CD4-positive, alpha-beta T cell treated with Interleukin-2 at 100 ng/mL for 4 hours (primary cell): ENCODE measurements around the gene UMODL1.

Experiments used
- DNase-seq: peaks from one replicate; pipeline ENCODE4 v3.0.0-alpha.2; 2020; ENCODE audit warnings: low spot score

The UMODL1 gene

DNA sequence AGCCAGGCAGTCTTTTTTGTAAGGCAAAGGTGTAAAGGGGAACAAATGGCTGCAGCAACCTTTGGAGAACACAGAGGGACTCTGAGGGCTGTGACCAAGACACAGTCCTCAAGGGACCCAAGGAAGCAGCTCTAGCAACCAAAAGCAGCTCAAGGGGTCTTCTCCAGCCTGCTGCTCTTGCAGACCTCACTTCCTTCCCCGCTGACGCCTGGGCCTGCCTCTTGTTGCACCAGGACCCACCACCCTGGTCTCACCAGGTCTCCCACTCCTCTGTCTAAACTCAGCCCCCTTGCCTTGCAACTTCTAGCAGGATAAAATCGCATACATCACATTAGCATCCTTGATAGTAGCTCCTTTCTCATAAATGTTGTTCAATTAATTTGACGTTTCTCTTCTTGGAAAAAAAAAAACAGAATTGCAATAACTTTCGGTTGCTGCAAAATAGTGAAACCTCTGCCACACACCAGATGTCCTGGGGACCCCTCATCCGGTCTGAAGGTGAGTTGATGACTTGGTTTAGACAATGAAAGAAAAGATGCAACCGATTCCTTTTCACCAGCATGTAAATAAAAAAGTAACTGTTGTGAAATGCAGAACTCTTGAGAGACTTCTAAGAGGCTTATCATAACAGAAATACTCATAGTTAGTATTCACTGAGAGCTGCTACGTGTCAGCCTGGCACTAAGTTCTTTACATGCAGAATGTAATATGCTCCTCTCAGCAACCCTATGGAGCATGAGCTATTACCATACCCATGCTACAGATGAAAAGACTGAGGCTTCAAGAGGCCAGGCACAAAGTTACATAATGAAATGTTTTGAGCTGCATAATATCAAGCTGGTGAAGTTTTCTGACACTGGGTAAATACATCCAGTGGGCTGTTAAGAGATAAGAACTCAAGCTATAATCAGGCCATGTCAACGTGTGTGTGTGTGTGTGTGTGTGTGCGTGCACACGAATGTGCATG is 58.5 kb downstream of the UMODL1 start:
- DNase-seq = no peak

DNA sequence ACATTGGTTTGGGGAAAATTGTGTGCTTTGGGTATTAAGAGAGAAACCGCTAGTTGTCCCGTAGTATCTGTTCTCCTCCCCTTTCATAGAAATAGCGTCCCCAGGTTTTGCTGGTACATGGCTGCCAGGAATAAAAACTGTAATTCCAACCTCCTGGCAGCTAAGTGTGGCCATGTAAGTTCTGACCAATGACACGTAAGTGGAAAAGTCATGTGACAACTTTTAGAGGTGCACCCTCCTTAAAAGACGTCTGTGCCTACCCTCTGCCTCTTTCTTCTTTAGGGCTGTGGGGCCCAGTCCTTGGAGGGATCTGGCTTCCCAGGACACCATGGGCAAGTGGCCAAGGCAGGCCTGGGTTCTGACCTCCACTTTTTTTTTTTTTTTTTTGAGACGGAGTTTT is 59.3 kb downstream of the UMODL1 start:
- DNase-seq = no peak

DNA sequence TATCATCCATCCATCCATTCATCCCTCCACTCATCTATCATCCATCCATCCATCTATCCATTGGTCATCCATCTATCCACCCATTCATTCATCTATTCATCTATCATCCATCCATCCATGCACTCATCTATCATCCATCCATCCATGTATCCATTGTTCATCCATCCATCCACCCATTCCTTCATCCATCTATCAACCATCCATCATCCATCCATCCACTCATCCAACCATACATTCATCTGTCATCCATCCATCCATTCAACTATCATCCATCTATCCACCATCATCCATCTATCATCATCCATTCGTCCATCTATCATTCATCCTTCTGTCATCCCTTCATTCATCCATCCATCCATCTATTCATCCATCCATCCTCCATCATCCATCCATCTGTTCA is 61.1 kb downstream of the UMODL1 start:
- DNase-seq = no peak

DNA sequence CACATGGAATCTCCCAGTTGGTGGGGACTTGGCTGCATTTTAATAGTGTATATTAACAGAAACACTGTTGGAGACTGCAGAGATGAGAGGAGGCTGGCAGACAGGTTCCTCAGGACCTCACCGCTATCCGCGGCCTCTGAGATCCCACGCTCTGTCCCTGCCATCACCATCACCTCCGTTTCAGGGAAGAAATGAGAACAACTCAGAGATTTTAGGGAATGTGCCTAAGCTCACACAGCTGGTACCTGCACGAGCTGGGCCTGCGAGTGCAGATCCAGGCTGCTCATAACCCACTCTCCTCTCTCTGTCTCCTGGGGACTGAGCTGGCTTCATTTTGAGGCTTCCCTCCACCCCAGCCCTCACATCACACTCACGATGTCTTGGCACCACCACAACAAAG is 62.0 kb downstream of the UMODL1 start:
- no peak for DNase-seq

DNA sequence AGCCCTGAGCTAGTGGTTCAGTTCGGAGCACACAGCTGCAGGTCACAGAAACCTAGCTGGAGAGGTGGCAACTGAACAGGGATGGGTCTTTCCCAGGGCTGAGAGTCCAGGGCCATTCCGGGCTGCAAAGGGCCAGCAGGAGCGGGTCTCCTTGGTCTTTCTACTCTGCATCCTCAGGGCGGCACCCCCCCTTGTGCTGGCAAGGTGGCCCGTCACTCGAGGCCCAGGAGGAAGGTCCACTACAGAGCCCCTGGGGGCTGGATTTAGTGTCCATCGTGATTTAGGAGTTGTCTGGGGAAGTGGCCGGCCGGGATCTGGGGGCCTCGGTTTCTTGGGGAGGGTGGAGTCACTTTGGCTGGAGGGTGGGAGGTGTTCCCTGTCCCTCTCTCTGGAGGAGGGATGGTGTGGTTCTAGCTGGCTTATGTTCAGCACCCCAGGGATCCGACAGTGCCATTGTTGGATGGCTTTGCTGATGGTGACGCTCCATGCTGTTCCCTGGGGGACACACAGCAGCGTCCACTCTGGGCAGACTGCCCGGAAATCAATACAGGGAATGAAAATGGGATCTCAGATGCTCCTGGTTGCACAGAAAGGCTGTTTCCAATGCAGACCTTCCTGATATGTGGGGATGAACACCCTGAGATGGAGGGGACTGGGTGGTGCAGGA is 64.4 kb downstream of the UMODL1 start:
- DNase-seq = no peak

DNA sequence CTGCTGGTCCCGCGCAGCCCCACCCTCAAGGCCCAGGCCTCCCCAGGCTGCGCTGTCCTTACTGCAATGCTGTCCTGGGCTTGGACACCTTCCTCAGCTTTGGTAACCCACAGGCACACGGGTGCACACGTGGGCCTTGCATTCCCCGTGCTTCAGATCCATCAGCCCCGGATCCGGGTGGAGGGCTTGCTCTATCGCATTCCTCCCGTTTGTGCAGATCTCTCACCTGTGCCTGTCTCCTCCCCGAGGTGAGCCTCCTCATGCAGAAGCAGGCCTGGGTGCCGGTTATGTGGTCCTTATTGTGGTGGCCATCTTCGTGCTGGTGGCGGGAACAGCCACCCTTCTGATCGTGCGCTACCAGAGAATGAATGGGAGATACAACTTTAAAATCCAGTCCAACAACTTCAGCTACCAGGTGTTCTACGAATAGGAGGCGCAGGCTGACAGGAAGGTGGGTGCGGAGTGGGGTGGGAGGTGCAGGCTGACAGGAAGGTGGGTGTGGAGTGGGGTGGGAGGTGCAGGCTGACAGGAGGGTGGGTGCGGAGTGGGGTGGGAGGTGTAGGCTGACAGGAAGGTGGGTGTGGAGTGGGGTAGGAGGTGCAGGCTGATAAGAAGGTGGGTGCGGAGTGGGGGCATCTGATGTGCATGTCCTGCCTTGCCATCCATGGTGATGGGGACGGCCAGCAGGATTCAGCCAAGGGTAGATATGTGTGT is 66.2 kb downstream of the UMODL1 start:
- DNase-seq = no peak

DNA sequence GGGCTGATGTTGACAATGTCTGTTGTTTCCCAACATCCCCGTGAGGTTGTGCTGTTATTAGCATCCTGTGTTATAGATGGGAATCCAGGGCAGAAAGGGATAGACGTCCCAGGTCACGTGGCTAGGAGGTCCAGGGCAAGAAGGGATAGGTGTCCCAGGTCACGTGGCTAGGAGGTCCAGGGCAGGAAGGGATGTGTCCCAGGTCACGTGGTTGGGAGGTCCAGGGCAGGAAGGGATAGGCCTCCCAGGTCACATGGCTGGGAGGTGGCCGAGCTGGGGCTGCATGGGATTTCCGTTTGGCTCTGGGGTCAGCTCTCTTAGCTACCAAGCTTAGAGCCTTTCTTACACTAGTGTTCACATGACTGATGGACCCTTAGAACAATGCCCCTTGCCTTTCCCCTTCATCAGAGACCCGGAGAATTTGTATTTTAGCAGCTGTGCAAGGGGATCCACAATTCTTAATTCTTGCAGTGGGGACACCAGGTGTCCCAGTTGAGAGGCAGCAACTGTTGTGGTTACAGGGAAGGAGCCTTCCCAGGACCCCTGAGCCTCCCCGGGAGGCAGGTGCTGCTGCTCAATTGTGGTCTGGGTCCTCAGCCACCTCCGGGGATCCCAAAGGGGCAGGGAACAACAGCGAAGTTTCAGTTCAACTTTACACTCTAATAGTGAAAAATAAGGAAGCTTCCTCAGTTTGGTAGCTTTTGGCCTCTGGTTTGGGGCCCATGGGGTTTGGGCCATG is 69.2 kb downstream of the UMODL1 start:
- DNase-seq = no peak

DNA sequence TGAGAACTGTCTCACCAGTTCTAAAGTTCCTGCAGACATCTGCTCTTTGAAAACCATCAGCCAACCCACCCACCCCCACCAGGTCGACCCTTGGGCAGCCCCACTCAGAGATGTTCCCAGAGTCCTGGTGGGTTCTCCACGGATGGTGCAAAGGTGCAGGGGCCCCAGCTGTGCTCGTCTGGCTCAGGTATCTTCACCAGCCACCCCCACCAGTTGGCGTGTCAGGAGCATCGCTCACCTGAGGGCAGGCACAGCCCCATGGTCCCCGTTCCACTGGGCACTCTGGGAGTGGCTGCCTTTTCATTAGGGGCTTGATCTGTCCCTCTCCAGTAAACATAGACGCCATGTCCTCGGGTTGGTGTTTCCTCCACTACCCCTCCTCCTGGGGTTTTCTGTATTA is 70.5 kb downstream of the UMODL1 start:
- DNase-seq = no peak

DNA sequence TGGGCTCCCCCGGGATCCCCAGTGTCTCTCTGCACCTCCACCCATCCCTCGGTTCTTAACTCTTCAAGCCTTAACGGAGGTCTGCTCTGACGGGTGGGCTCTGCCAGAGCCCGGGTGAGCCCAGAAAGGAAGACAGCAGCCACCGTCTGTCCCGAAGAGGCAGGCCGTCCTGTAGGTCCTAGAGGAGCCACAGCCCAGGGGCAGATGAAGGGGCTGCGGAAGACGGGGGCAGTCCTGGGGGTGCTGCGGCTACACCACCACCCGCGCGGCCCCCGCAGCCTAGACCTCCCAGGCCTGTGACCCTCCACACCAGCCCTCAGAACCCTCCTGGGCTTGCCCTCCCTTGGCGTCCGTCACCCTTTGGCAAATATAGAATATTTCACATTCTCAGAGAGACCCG is 71.0 kb downstream of the UMODL1 start:
- no peak for DNase-seq

DNA sequence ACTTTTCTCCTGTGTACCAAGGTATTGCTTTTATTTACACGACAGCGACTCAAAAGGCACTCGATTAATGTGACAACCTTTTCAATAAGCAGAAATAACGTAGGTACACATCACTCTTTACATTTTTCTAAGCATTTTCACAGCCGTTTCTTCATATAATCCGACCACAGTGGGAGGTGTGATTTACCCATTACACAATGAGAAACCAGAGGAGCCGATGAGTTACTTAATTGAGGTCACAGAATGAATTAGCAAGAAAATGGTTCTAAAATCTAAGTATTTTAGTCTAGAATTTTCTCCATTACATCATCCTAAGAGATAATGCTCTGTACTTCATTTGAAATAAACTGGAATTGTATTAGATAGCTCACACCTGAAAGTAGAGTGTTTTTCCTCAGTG is 71.5 kb downstream of the UMODL1 start:
- DNase-seq = no peak

DNA sequence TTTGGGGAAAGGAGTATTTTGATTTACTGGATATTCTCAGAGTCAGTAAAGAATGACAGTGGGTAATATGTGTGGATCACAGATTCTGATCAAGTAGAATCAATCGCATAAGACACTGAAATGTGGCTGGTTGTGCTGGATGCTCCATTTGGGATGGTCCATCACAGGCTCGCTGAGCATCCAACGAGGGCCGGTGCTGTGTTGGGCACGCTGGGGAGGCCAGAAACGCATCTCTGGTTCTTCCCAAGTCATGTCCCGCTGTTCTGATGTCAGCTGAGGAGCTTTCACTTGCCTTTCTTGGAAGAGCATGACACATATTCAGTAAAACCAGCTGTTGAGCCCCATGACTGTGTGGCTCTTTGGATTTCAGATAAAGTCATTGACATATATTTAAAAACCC is 72.0 kb downstream of the UMODL1 start:
- no peak for DNase-seq

DNA sequence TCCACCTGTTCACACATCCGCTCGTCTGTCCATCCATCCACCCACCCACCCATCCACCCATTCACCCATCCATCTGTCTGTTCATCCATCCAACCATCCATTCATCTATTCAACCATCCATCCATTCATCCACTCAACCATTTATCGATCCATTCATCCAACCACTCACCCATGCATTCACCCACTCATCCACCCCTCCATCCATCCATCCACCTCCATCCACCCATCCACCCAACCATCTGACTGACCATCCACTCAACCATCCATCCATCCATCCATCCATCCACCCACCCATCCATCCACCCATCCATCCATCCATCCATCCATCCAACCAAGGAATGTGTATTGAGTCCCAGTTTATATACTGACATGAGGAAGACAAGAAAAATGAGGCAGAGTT is 73.1 kb downstream of the UMODL1 start:
- no peak for DNase-seq

DNA sequence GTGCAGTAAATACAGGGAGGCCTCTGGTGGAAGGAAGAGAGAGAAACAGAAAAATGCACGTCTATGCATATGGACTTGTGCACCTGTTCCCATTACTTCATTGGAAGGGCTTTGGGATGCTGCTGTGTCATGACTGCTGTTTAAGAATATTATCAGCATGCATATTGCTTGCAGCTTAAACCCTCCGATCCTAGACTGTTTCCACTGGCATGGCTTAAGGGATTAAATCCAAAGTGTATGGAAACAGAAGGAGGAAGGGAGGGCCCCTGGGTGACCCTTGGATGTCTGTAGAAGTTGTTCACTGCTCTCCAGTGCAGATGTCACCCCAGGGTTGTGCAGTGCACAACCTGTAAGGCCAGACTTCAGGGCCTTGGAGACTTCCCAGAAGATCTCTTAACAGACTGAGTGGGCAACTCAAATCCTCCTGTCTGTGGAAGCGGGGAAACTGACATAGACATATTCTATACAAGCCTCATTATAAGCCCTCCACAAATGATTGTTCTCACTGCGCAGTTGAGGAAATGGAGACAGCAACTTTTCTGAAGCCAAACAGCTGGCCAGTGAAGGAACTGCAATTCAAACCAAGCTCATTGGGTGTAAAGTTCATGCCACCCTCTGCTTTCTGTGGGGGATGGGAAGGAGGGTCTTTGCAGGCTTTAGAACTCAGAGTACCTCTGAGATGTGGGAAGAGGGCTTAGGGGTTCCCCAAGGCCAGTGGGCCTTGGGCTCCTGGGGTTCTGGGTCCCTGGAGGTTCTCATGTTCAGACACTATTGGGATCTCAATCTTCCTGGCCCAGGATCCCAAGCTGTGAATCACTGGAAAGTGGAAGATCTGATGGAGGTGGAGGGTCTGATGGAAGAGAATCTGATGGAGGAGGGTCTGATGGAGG is 73.8 kb downstream of the UMODL1 start:
- no peak for DNase-seq

DNA sequence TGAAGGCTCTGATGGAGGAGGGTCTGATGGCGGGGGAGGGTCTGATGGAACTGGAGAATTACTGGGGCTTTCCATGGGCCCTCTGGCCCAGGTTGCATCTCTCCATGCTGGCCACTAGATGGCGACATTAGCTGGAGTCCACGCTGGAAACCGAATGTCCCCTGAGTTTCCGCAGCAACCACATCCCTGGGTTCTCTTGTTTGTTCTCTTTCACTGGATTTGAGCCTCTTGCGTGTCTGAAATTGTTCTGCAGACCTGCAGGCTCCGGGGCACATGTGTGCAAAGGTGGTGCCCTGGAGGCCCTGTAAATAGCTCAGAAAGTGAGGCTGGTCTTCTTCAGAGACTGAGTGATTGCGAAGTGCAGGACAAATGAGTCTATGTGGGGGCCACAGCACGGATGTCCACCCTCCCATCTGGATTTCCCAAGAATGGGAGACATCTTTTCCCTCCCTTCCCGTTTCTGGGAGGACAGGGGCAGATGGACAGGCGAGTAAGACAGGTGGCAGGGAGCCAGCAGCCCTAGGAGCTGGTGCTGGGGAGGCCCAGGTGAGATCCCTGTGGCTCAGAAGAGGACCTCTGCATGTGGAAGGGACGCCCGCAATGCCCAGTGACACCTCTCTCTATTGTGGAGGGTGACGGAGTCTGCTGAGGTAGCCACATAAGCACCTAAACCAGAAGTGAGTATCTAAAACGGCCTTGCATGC is 74.6 kb downstream of the UMODL1 start:
- DNase-seq = peak; percentile 76

DNA sequence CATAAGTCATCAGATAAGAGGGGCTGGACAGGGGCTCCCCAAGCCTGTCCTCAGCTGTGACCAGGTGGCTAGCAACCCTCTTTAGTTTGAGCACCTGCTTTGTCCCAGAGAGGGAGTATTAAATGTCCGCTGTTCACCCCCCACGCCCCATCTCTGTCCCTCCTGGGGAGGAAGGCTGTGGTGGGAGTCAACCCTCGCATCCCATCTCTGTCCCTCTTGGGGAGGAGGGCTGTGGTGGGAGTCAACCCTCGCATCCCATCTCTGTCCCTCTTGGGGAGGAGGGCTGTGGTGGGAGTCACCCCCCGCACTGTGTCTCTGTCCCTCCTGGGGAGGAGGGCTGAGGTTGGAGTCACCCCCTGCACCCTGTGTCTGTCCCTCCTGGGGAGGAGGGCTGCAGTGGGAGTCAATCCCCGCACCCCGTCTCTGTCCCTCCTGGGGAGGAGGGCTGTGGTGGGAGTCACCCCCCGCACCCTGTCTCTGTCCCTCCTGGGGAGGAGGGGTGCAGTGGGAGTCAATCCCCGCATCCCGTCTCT is 75.2 kb downstream of the UMODL1 start:
- DNase-seq = no peak

DNA sequence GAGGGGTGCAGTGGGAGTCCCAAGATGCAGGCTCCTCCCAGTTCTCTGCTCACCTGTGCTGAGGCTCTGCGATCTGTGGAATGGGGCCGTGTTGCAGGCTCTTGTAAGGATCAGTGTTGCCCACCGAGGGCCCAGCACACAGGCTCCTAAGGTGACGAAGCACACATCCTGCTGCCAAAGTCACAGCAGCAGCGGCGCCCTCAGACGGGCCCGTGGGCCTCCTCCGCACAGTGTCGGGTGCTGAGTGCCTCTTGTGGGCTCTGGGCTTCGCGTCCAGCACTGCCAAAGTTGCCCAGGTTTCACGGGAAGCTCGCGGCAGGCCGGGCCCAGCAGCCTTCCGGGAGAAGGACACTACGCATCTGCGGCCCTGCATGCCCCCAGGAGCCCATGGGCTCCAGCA is 75.7 kb downstream of the UMODL1 start:
- no peak for DNase-seq

DNA sequence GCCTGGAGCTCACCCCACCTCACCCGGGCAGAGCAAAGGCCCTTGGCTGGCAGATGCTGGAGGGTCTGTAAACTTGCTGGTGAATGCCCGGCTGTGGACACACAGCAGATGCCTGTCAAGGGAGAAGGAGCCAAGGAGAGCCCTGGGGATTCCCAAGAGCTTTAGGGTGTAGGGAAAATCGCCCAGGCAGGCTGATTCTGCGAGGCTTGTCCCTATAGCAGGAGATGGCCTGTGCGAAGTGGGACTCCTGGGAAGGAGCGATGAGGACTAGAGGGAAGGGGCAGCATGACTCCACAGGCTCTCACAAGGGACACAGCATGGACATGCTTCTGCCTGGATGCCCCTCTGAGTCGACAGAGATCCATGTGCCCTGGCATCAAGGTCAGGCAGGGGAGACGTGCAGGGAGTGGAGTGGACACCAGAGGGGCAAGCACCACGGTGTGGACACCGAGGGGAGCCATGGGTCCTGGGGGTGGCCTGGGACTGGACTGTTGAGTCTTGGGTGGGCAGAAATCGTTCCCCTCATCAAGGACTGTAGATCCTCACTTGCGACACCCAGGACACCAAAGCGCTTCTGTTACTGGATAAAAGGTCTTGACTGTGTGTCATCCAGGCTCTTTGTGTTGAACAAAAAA is 76.4 kb downstream of the UMODL1 start:
- no peak for DNase-seq

DNA sequence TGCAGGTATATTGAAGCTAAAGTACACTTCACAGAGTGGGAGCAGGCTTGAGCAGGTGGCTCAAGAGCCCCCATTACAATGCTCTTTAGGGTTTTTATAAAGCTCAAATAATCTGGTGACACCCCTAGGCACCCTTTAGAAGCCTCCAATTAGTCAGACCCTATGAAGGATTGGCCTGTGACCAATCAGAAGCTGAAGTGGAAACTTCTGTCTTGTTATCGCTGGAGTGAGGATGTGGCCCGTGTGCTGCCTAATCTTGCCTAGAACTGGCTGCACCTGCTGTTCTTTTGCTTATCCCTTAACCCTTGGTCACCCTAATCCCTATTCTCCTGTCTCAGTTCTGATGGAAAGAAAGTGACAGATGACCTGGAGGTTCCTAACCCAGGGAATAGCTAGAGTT is 77.0 kb downstream of the UMODL1 start:
- DNase-seq = no peak

DNA sequence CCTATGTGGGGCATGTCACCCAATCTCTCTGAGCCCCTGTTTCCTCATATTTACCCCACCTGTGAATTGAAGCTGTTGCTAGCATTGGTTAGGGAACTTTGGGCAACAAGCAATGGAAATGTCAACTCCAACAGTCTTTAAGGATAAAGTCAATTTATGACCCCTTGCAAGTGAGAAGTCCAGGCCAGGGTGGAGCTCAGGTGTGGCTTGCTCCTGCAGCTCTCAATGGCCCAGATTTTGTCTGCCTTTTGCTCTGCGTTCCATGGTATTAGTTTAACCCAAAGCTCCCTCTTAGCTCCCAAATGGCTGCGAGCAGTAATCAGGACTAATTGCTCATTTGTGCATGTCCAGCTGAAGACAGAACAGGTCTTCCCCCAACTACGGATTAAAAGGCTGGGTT is 77.5 kb downstream of the UMODL1 start:
- DNase-seq = no peak
